Inflammatory macrophage (primary cell): Measurements from ENCODE around the gene ZNF474.

Experiments
- DNase-seq, 2 donors: peaks; one replicate each; pipeline ENCODE4 v3.0.0-alpha.2; 2020 to 2022

ZNF474 gene

GRCh38 chr5:122153774-122154173 is 24.4 kb downstream of the ZNF474 start:
- DNase-seq, result no peak

GRCh38 chr5:122154491-122154890 is 25.1 kb downstream of the ZNF474 start:
- no peak for DNase-seq

GRCh38 chr5:122154910-122155309 is 25.6 kb downstream of the ZNF474 start:
- DNase-seq, result no peak

- DNase-seq, result no peak
These were observed 26.2 kb downstream of the ZNF474 start for GRCh38 chr5:122155546-122155945.

- DNase-seq, result no peak
These were observed 27.5 kb downstream of the ZNF474 start for GRCh38 chr5:122156724-122157325.

- DNase-seq, result no peak
These were observed 32.8 kb downstream of the ZNF474 start for GRCh38 chr5:122162100-122162638.

- no peak for DNase-seq
These were observed 34.0 kb downstream of the ZNF474 start for GRCh38 chr5:122163121-122164069.

- DNase-seq, result no peak
These were observed 34.7 kb downstream of the ZNF474 start for GRCh38 chr5:122164070-122164435.

- no peak for DNase-seq
These were observed 35.6 kb downstream of the ZNF474 start for GRCh38 chr5:122164831-122165558.

- no peak for DNase-seq
These were observed 36.3 kb downstream of the ZNF474 start for GRCh38 chr5:122165559-122166078.

- no peak for DNase-seq
These were observed 40.2 kb downstream of the ZNF474 start for GRCh38 chr5:122169350-122170103.

- DNase-seq, result no peak
These were observed 41.3 kb downstream of the ZNF474 start for GRCh38 chr5:122170620-122171019.

GRCh38 chr5:122172207-122172606 is 42.9 kb downstream of the ZNF474 start:
- no peak for DNase-seq

- no peak for DNase-seq
These were observed 44.4 kb downstream of the ZNF474 start for GRCh38 chr5:122173474-122174415.

- DNase-seq, result no peak
These were observed 45.7 kb downstream of the ZNF474 start for GRCh38 chr5:122175091-122175490.

GRCh38 chr5:122175852-122176251 is 46.5 kb downstream of the ZNF474 start:
- no peak for DNase-seq

- no peak for DNase-seq
These were observed 47.8 kb downstream of the ZNF474 start for GRCh38 chr5:122177161-122177560.

- no peak for DNase-seq
These were observed 50.4 kb downstream of the ZNF474 start for GRCh38 chr5:122179701-122180100.

GRCh38 chr5:122180146-122180712 is 50.9 kb downstream of the ZNF474 start:
- DNase-seq, result no peak

GRCh38 chr5:122180863-122181548 is 51.7 kb downstream of the ZNF474 start:
- no peak for DNase-seq
